Endothelial cell of umbilical vein (primary cell): ENCODE results near the gene ARHGDIA. TPM values are rescaled to one million over a fixed set of nuclear protein-coding genes. Genes with fewer than 3 reads are reported as not detected.

ENCODE experiments used
- BruUV-seq: library from RNA; stranded (reverse); fragments of 400-500 nt; replicated peaks from 2 replicates; lab custom pipeline; 2021; lab: Mats Ljungman, UMichigan
- CTCF ChIA-PET: fragments of 300-600, 350-600 bp; sonication (Branson Sonifier 250); formaldehyde crosslinking; loops from one replicate; lab custom pipeline; 2021; ENCODE audit warnings: antibody characterized with exemption, inconsistent platforms; lab: Charles Lee
- POLR2A ChIA-PET: fragments of 300-600, 350-600 bp; sonication (Branson Sonifier 250); formaldehyde crosslinking; loops from one replicate; lab custom pipeline; 2021; ENCODE audit warnings: antibody characterized with exemption, inconsistent platforms; lab: Charles Lee
- DNase-seq: peaks from one replicate; pipeline ENCODE4 v3.0.0-alpha.2; 2011; ENCODE audit warnings: low read depth, low spot score
- FAIRE-seq: peaks from 2 replicates; lab custom pipeline; 2011; peaks lifted over from hg19 to GRCh38; lab: Jason Lieb, UNC
- H2AFZ ChIP-seq: 2 replicates; pipeline ENCODE4 v1.6.0; 2012; ENCODE audit warnings: low read depth, low read length, control low read depth, inconsistent platforms
- H3K27ac ChIP-seq: 2 replicates; pipeline ENCODE4 v1.5.1; 2011; ENCODE audit warnings: low read depth, mild to moderate bottlenecking, control low read depth, low read length, moderate library complexity; ENCODE audit not compliant: insufficient read depth
- H3K27me3 ChIP-seq, 2 experiments: 2 replicates each; pipeline versions ENCODE4 v1.6.0 to v1.6.1; 2011; ENCODE audit warnings: low read length in 2 of 2, mixed read lengths in 1 of 2; ENCODE audit not compliant: control insufficient read depth in 2 of 2, insufficient read depth in 2 of 2
- H3K36me3 ChIP-seq, 2 experiments: 2 replicates in 1 of 2; 3 replicates in 1 of 2; pipeline ENCODE4 v1.5.1; 2011; ENCODE audit warnings: low read length in 2 of 2, mild to moderate bottlenecking in 1 of 2, moderate library complexity in 1 of 2; ENCODE audit not compliant: control insufficient read depth in 2 of 2, insufficient read depth in 2 of 2; ENCODE audit errors: extremely low read depth in 1 of 2
- H3K4me1 ChIP-seq: 3 replicates; pipeline ENCODE4 v1.5.1; 2011; ENCODE audit warnings: mild to moderate bottlenecking, low read length; ENCODE audit not compliant: control insufficient read depth, insufficient read depth; ENCODE audit errors: extremely low read depth
- H3K4me2 ChIP-seq: 2 replicates; pipeline ENCODE4 v1.6.1; 2011; ENCODE audit warnings: low read length, control low read depth, mixed read lengths; ENCODE audit not compliant: insufficient read depth
- H3K4me3 ChIP-seq, 3 experiments: fragments of 200-600 bp in 1 of 3; sonication (generic), shearing (Covaris generic) in 1 of 3; replicated peaks in 1 of 3; 2 replicates each; pipeline ENCODE4 v1.5.1; 2011 to 2016; ENCODE audit warnings: control low read depth in 3 of 3, low read length in 3 of 3, mild to moderate bottlenecking in 2 of 3, inconsistent platforms in 1 of 3, low read depth in 1 of 3, moderate library complexity in 1 of 3; ENCODE audit not compliant: insufficient read depth in 1 of 3
- H3K79me2 ChIP-seq: 2 replicates; pipeline ENCODE4 v1.6.0; 2012; ENCODE audit warnings: low read length, inconsistent platforms; ENCODE audit not compliant: control insufficient read depth, insufficient read depth
- H3K9ac ChIP-seq: replicated peaks from 2 replicates; pipeline ENCODE3; 2011; ENCODE audit warnings: low read length, control low read depth; ENCODE audit not compliant: insufficient read depth; ENCODE audit errors: extremely low read depth
- H3K9me1 ChIP-seq: replicated peaks from 3 replicates; pipeline ENCODE4 v1.6.0; 2011; ENCODE audit warnings: mild to moderate bottlenecking, low read length; ENCODE audit not compliant: control insufficient read depth, insufficient read depth; ENCODE audit errors: extremely low read depth
- H3K9me3 ChIP-seq: replicated peaks from 2 replicates; pipeline ENCODE4 v1.5.1; 2012; ENCODE audit warnings: low read length, inconsistent platforms; ENCODE audit not compliant: control insufficient read depth, insufficient read depth
- H4K20me1 ChIP-seq: replicated peaks from 2 replicates; pipeline ENCODE3; 2011; ENCODE audit warnings: mild to moderate bottlenecking, low read length; ENCODE audit not compliant: control insufficient read depth, insufficient read depth; ENCODE audit errors: extremely low read depth
- CTCF ChIP-seq, 2 donors: IDR thresholded peaks; 1 replicate in 1 of 2; 2 replicates in 1 of 2; pipeline ENCODE4 v1.5.1; 2011; ENCODE audit warnings: low read length in 2 of 2, mild to moderate bottlenecking in 2 of 2, moderate library complexity in 2 of 2, control low read depth in 1 of 2, inconsistent platforms in 1 of 2, low read depth in 1 of 2; ENCODE audit not compliant: insufficient read depth in 1 of 2; ENCODE audit errors: extremely low read depth in 1 of 2
- EZH2 ChIP-seq: IDR thresholded peaks from 2 replicates; pipeline ENCODE4 v1.6.1; 2012; ENCODE audit warnings: borderline replicate concordance, low read depth, mild to moderate bottlenecking, moderate library complexity, low read length, inconsistent platforms; ENCODE audit not compliant: severe bottlenecking
- FOS ChIP-seq: IDR thresholded peaks from 2 replicates; pipeline ENCODE4 v1.6.1; 2011; ENCODE audit warnings: mild to moderate bottlenecking, low read length, moderate library complexity, borderline replicate concordance; ENCODE audit not compliant: insufficient read depth
- GATA2 ChIP-seq: IDR thresholded peaks from 2 replicates; pipeline ENCODE4 v1.7.0; 2011; ENCODE audit warnings: low read depth, mild to moderate bottlenecking, moderate library complexity, mixed read lengths, low read length; ENCODE audit not compliant: insufficient read length, insufficient read depth
- JUN ChIP-seq: IDR thresholded peaks from 2 replicates; pipeline ENCODE4 v1.6.1; 2011; ENCODE audit warnings: borderline replicate concordance, low read depth; ENCODE audit not compliant: insufficient read length, insufficient read depth
- MYC ChIP-seq: IDR thresholded peaks from one replicate; pipeline ENCODE4 v1.6.1; 2011; ENCODE audit warnings: mild to moderate bottlenecking, low read depth, low read length
- POLR2A ChIP-seq: IDR thresholded peaks from 2 replicates; pipeline ENCODE4 v1.6.1; 2012; ENCODE audit warnings: low read depth, mild to moderate bottlenecking, control low read depth, low read length
- POLR2AphosphoS5 ChIP-seq: IDR thresholded peaks from 2 replicates; pipeline ENCODE4 v1.6.1; 2012; ENCODE audit warnings: low read depth, mild to moderate bottlenecking, control low read depth, low read length, moderate library complexity; ENCODE audit not compliant: insufficient read depth
- dilution Hi-C: fragments of 300-500 bp; cut with MboI; formaldehyde crosslinking; loops from one replicate; pipeline ENCODE4 v1.15.0; 2019; ENCODE audit warnings: low sequenced_read_pairs; ENCODE audit not compliant: extremely low pct_ligation_motif_present
- intact Hi-C: fragments of 100-400 bp; cut with micrococcal nuclease; formaldehyde crosslinking; loops from one replicate; pipeline ENCODE4 v1.10.0; 2022
- polyA plus RNA-seq, 4 experiments: library from polyadenylated mRNA; depleted of rRNA in 3 of 4; stranded (reverse) in 3 of 4; unstranded in 1 of 4; fragments of >200 nt; gene quantifications; 2 replicates each; pipeline versions ENCODE4 v1.2.1 to v1.2.3, GENCODE V29; 2011 to 2012; ENCODE audit warnings: missing spikeins in 1 of 4
- total RNA-seq: library from RNA; stranded (reverse); gene quantifications from 2 replicates; pipeline ENCODE4 v1.2.3, GENCODE V29; 2021
- TF ChIP-seq, protein P1 (sequence below): IDR thresholded peaks from 2 replicates; pipeline ENCODE4 v1.6.1; 2011; ENCODE audit not compliant: insufficient read depth, insufficient read length

ARHGDIA gene
- total and polyA plus RNA-seq, 2 donors (not counting 3 experiments of a cell fraction or from before 2014, with no cell fraction given), result 358 to 645 TPM

DNA sequence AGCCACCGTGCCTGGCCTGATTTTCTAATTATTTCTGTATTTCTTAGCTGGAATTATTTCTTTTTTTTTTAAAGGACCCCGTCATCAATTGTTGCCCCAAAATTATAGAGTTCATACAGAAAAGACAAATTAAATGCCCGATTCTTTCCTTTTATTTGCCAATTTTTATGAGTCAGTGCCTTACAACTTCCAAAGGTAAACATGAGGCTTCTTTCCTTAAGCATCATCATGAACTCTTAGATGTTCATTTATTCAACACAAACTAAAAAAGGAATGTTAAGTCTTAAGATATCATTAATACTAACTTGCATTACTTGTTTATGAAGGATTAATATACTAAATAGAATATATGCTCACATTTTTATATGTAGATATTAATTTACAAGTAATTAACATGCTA, 7.2 kb upstream of the ARHGDIA start:
- TF ChIP-seq, protein P1, sequence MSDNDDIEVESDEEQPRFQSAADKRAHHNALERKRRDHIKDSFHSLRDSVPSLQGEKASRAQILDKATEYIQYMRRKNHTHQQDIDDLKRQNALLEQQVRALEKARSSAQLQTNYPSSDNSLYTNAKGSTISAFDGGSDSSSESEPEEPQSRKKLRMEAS, result no peak
- TF ChIP-seq FOS, result no peak

DNA sequence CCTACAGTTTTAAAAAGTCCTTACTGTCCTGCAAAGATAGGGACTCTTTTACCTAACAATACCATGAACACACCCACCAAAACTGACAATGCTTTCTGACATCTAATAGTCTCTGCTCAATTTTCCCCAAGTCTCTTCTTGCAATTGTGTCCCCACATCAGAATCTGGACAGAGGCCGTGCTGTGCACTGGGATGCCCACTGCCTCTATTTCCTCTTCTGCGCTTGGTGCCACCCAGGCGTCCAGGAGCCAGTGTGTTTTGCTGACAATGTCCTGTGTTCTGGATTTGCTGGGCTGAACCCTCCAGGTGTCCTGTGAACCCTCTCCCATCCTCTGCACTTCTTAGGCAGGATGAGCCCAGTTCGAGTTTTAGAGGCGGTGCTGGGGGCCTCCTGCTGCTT, 6.4 kb upstream of the ARHGDIA start:
- dilution Hi-C loops, result no loop called here
- no TSS peak for BruUV-seq
- H4K20me1 ChIP-seq, result no peaks in the 10 kb centered on the region
- no peak overlapping the region for H3K9ac ChIP-seq
- peaks cover 3 to 4% of the 10 kb centered on the region in 2 experiments for H3K36me3 ChIP-seq
- FAIRE-seq (no peak), DNase-seq (no peak)
- intact Hi-C loops, result no loop called here
- H3K4me1 ChIP-seq, result no peaks in the 10 kb centered on the region
- no peaks in the 10 kb centered on the region for H3K9me3 ChIP-seq
- no peak overlapping the region for H2AFZ ChIP-seq
- TF ChIP-seq MYC (no peak), CTCF (IDR thresholded peaks at IDR 0.05; ENCODE audit: extremely low read depth in 1 of 2, insufficient read depth in 1 of 2, low read depth in 1 of 2, low read length in 2 of 2) (no peak), FOS (no peak), POLR2A (no peak), GATA2 (no peak), JUN (no peak), EZH2 (no peak), POLR2AphosphoS5 (no peak)
- TF ChIP-seq, protein P1, result no peak
- no peaks in the 10 kb centered on the region for H3K79me2 ChIP-seq
- H3K9me1 ChIP-seq, result no peaks in the 10 kb centered on the region
- H3K4me2 ChIP-seq, result no peak overlapping the region
- H3K4me3 ChIP-seq, result no peak overlapping the region
- ChIA-PET CTCF (no interaction called here), POLR2A (no interaction called here)
- no peak overlapping the region for H3K27ac ChIP-seq
- no peaks in the 10 kb centered on the region for H3K27me3 ChIP-seq

More for the DNA sequence above, 7.2 kb upstream of the ARHGDIA start:
- no peaks in the 10 kb centered on the region for H3K4me1 ChIP-seq
- dilution Hi-C loops, result no loop called here
- ChIA-PET POLR2A (no interaction called here), CTCF (no interaction called here)
- no peak overlapping the region for H3K4me2 ChIP-seq
- no peaks in the 10 kb centered on the region for H3K27me3 ChIP-seq
- FAIRE-seq (no peak), DNase-seq (no peak)
- no peaks in the 10 kb centered on the region for H3K9me3 ChIP-seq
- H3K79me2 ChIP-seq, result no peaks in the 10 kb centered on the region
- H3K9me1 ChIP-seq, result no peaks in the 10 kb centered on the region
- no TSS peak for BruUV-seq
- H2AFZ ChIP-seq, result no peak overlapping the region
- no peak overlapping the region for H3K9ac ChIP-seq
- H4K20me1 ChIP-seq, result no peaks in the 10 kb centered on the region
- peaks cover 3 to 4% of the 10 kb centered on the region in 2 experiments for H3K36me3 ChIP-seq
- H3K27ac ChIP-seq, result no peak overlapping the region
- intact Hi-C loops, result no loop called here
- no peak overlapping the region for H3K4me3 ChIP-seq
